DOHH2 (cell line): ENCODE data around the gene RTTN.

Experiments used
- H3F3A ChIP-seq: fragments of 200-600 bp; sonication (generic), shearing (Covaris generic); 2 replicates; pipeline ENCODE4 v1.6.0; 2016; ENCODE audit warnings: antibody characterized with exemption, mild to moderate bottlenecking; ENCODE audit not compliant: control insufficient read depth, insufficient read depth
- H3K27ac ChIP-seq: fragments of 200-600 bp; sonication (generic); 2 replicates; pipeline ENCODE4 v1.5.1; 2014; ENCODE audit warnings: low read depth, mild to moderate bottlenecking, low read length, moderate library complexity
- H3K27me3 ChIP-seq: fragments of 200-600 bp; sonication (generic); 2 replicates; pipeline ENCODE4 v1.6.1; 2014; ENCODE audit warnings: mild to moderate bottlenecking, low read length, mixed read lengths; ENCODE audit not compliant: control insufficient read depth
- H3K36me3 ChIP-seq: fragments of 200-600 bp; sonication (generic); 2 replicates; pipeline ENCODE4 v1.6.1; 2014; ENCODE audit warnings: mild to moderate bottlenecking, low read length, moderate library complexity, mixed read lengths; ENCODE audit not compliant: control insufficient read depth
- H3K4me1 ChIP-seq: fragments of 200-600 bp; sonication (generic); 2 replicates; pipeline ENCODE4 v1.6.1; 2014; ENCODE audit warnings: mild to moderate bottlenecking, low read length, mixed read lengths; ENCODE audit not compliant: control insufficient read depth
- H3K4me2 ChIP-seq: fragments of 200-600 bp; sonication (generic); 2 replicates; pipeline ENCODE4 v1.6.0; 2014; ENCODE audit warnings: mild to moderate bottlenecking, low read length, moderate library complexity
- H3K4me3 ChIP-seq: fragments of 200-600 bp; sonication (generic); 2 replicates; pipeline ENCODE4 v1.5.1; 2014; ENCODE audit warnings: mild to moderate bottlenecking, low read length, mixed read lengths
- H3K79me2 ChIP-seq: fragments of 200-600 bp; sonication (generic); 2 replicates; pipeline ENCODE4 v1.6.1; 2014; ENCODE audit warnings: mild to moderate bottlenecking, low read length, mixed read lengths; ENCODE audit not compliant: control insufficient read depth
- H3K9me2 ChIP-seq: fragments of 200-600 bp; sonication (generic); replicated peaks from 2 replicates; pipeline ENCODE4 v1.6.1; 2014; ENCODE audit warnings: mild to moderate bottlenecking, low read length, mixed read lengths; ENCODE audit not compliant: control insufficient read depth
- H3K9me3 ChIP-seq: fragments of 200-600 bp; sonication (generic); 2 replicates; pipeline ENCODE4 v1.6.1; 2014; ENCODE audit warnings: antibody characterized with exemption, low read length, mixed read lengths; ENCODE audit not compliant: control insufficient read depth, insufficient read depth
- H4K20me1 ChIP-seq: fragments of 200-600 bp; sonication (generic); 2 replicates; pipeline ENCODE4 v1.6.0; 2014; ENCODE audit warnings: low read depth, mild to moderate bottlenecking, antibody characterized with exemption, low read length, moderate library complexity; ENCODE audit not compliant: control insufficient read depth, insufficient read depth
- EZH2phosphoT487 ChIP-seq: fragments of 200-600 bp; sonication (generic); IDR thresholded peaks from 2 replicates; pipeline ENCODE4 v1.6.1; 2017; ENCODE audit warnings: borderline replicate concordance, mild to moderate bottlenecking, antibody characterized with exemption, low read length, moderate library complexity, mixed read lengths
- TF ChIP-seq, protein P1 (sequence below): fragments of 200-600 bp; sonication (generic); IDR thresholded peaks from one replicate; pipeline ENCODE4 v1.5.1; 2014; ENCODE audit warnings: antibody characterized with exemption, mild to moderate bottlenecking, low read depth, low read length; ENCODE audit not compliant: poor library complexity, severe bottlenecking

The RTTN gene

DNA sequence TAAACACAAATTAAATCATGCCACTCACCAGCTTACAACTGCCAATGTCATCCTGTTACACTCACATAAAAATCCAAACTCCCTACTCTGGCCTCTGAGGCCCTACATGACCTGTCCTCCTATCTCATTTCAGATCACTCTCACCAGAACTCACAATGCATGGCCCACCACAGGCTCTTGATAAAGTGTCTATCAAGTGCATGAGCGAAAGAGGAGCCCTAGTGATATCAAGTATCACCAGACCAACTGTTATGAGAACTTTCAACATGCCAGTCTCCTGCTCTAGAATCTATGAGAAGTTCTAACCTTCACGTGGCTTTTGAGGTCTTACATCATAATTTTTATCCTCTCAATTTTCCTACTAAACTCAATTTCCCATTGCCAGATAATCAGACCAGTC is 181.4 kb downstream of the RTTN start:
- Histone ChIP-seq H3K9me2 (no peaks in the 10 kb centered on the region), H3K4me2 (no peak overlapping the region), H3K9me3 (no peaks in the 10 kb centered on the region), H3K4me3 (no peak overlapping the region), H3F3A (no peaks in the 10 kb centered on the region), H3K79me2 (no peaks in the 10 kb centered on the region), H3K36me3 (peaks cover 40% of the 10 kb centered on the region), H3K27me3 (no peaks in the 10 kb centered on the region), H3K27ac (no peak overlapping the region), H3K4me1 (0 out of 2 replicates have a peak, but pooled peaks cover 6% of the 10 kb centered on the region), H4K20me1 (no peaks in the 10 kb centered on the region)
- TF ChIP-seq EZH2phosphoT487, result no peak
- TF ChIP-seq, protein P1, sequence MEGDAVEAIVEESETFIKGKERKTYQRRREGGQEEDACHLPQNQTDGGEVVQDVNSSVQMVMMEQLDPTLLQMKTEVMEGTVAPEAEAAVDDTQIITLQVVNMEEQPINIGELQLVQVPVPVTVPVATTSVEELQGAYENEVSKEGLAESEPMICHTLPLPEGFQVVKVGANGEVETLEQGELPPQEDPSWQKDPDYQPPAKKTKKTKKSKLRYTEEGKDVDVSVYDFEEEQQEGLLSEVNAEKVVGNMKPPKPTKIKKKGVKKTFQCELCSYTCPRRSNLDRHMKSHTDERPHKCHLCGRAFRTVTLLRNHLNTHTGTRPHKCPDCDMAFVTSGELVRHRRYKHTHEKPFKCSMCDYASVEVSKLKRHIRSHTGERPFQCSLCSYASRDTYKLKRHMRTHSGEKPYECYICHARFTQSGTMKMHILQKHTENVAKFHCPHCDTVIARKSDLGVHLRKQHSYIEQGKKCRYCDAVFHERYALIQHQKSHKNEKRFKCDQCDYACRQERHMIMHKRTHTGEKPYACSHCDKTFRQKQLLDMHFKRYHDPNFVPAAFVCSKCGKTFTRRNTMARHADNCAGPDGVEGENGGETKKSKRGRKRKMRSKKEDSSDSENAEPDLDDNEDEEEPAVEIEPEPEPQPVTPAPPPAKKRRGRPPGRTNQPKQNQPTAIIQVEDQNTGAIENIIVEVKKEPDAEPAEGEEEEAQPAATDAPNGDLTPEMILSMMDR, result no peak

GRCh38 chr18:70022636-70023035 is 182.9 kb downstream of the RTTN start:
- Histone ChIP-seq H3K27ac (no peak overlapping the region), H4K20me1 (no peaks in the 10 kb centered on the region), H3K27me3 (no peaks in the 10 kb centered on the region), H3K36me3 (peaks cover 36% of the 10 kb centered on the region), H3K4me2 (no peak overlapping the region), H3K4me3 (no peak overlapping the region), H3K4me1 (no peaks in the 10 kb centered on the region), H3F3A (no peaks in the 10 kb centered on the region), H3K9me2 (no peaks in the 10 kb centered on the region), H3K79me2 (no peaks in the 10 kb centered on the region), H3K9me3 (no peaks in the 10 kb centered on the region)
- TF ChIP-seq, protein P1, result no peak
- TF ChIP-seq EZH2phosphoT487, result no peak

DNA sequence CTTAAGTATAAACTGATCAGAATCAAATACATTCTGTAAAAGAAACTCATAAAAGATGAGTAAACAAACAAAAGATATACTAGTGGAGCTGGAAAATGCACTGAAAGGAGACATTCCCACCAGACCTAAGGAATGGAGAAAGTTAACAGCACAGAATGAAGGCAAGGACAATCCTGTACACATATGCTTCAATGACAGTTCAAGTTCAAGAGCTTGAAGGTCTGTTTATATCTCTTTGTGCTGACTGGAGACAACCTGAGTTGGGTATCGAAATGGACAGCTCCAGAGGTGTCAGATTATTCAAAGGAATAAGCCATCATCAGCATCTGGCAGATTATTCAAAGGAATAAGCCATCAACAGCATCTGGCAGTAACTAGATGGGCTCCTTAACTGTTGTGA is 184.0 kb downstream of the RTTN start:
- Histone ChIP-seq H3K79me2 (no peaks in the 10 kb centered on the region), H3K9me3 (no peaks in the 10 kb centered on the region), H3K36me3 (peaks cover 36% of the 10 kb centered on the region), H3K4me2 (no peak overlapping the region), H3K4me1 (no peaks in the 10 kb centered on the region), H3K9me2 (no peaks in the 10 kb centered on the region), H3F3A (no peaks in the 10 kb centered on the region), H3K27me3 (no peaks in the 10 kb centered on the region), H3K4me3 (no peak overlapping the region), H4K20me1 (no peaks in the 10 kb centered on the region), H3K27ac (no peak overlapping the region)
- TF ChIP-seq, protein P1, result no peak
- TF ChIP-seq EZH2phosphoT487, result no peak

GRCh38 chr18:70021043-70021442 is 184.4 kb downstream of the RTTN start:
- no peak overlapping the region for H3K27ac ChIP-seq
- no peaks in the 10 kb centered on the region for H3K27me3 ChIP-seq

More at GRCh38 chr18:70021043-70021442, 184.4 kb downstream of the RTTN start:
- Histone ChIP-seq H3K4me2 (no peak overlapping the region), H3K36me3 (peaks cover 36% of the 10 kb centered on the region), H4K20me1 (no peaks in the 10 kb centered on the region), H3K79me2 (no peaks in the 10 kb centered on the region), H3K4me1 (no peaks in the 10 kb centered on the region), H3F3A (no peaks in the 10 kb centered on the region), H3K9me3 (no peaks in the 10 kb centered on the region), H3K9me2 (no peaks in the 10 kb centered on the region), H3K4me3 (no peak overlapping the region)
- no peak for TF ChIP-seq EZH2phosphoT487
- TF ChIP-seq, protein P1, result no peak
